ENCODE results near the gene JADE1.

JADE1 gene

GRCh38 chr4:128810331-128810870 lies 901 bp downstream of the JADE1 start:
- no peak for TF ChIP-seq SIN3A (IDR thresholded peaks at IDR 0.05; ENCODE audit: borderline replicate concordance, insufficient read depth, low read length)
- no peak for TF ChIP-seq FOXP2 (optimal IDR thresholded peaks at IDR 0.05; ENCODE audit: borderline replicate concordance, extremely low read depth, extremely low read length, insufficient read depth)
- no peak for TF ChIP-seq TAF1 (IDR thresholded peaks at IDR 0.05; ENCODE audit: borderline replicate concordance, insufficient read depth, low read length)
- no peak for TF ChIP-seq REST (IDR thresholded peaks at IDR 0.05; ENCODE audit: insufficient read depth in 1 of 2, low read depth in 2 of 2, low read length in 2 of 2)
- TF ChIP-seq POLR2AphosphoS5 (IDR thresholded peaks at IDR 0.05; ENCODE audit: low read depth, low read length): no peak

- TF ChIP-seq POLR2AphosphoS5 (IDR thresholded peaks at IDR 0.05; ENCODE audit: low read depth, low read length) (peak; percentile 60), FOXP2 (optimal IDR thresholded peaks at IDR 0.05; ENCODE audit: borderline replicate concordance, extremely low read depth, extremely low read length, insufficient read depth) (peak; percentile 52), SIN3A (IDR thresholded peaks at IDR 0.05; ENCODE audit: borderline replicate concordance, insufficient read depth, low read length) (0 out of 2 replicates have a peak, but pooled peaks have one; percentile 41), REST (IDR thresholded peaks at IDR 0.05; ENCODE audit: insufficient read depth in 1 of 2, low read depth in 2 of 2, low read length in 2 of 2) (no peak), TAF1 (IDR thresholded peaks at IDR 0.05; ENCODE audit: borderline replicate concordance, insufficient read depth, low read length) (peak; percentile 34; the same call in 1 of the 2 replicates)
These were observed 1.5 kb downstream of the JADE1 start for GRCh38 chr4:128810871-128811570.

- TF ChIP-seq POLR2AphosphoS5 (IDR thresholded peaks at IDR 0.05; ENCODE audit: low read depth, low read length): peak; percentile 47
- 0 out of 2 replicates have a peak, but pooled peaks have one; percentile 14 for TF ChIP-seq SIN3A (IDR thresholded peaks at IDR 0.05; ENCODE audit: borderline replicate concordance, insufficient read depth, low read length)
- TF ChIP-seq TAF1 (IDR thresholded peaks at IDR 0.05; ENCODE audit: borderline replicate concordance, insufficient read depth, low read length): 0 out of 2 replicates have a peak, but pooled peaks have one; percentile 46
- peak; percentile 53 for TF ChIP-seq FOXP2 (optimal IDR thresholded peaks at IDR 0.05; ENCODE audit: borderline replicate concordance, extremely low read depth, extremely low read length, insufficient read depth)
- peak in 1 of 2 experiments; percentile 2; a peak in 1 of 4 replicates for TF ChIP-seq REST (IDR thresholded peaks at IDR 0.05; ENCODE audit: insufficient read depth in 1 of 2, low read depth in 2 of 2, low read length in 2 of 2)
These were observed 2.3 kb downstream of the JADE1 start for GRCh38 chr4:128811571-128812441.

GRCh38 chr4:128812442-128813235 lies 3.1 kb downstream of the JADE1 start:
- TF ChIP-seq SIN3A (IDR thresholded peaks at IDR 0.05; ENCODE audit: borderline replicate concordance, insufficient read depth, low read length) (no peak), TAF1 (IDR thresholded peaks at IDR 0.05; ENCODE audit: borderline replicate concordance, insufficient read depth, low read length) (no peak)

GRCh38 chr4:128813965-128814364 lies 4.5 kb downstream of the JADE1 start:
- TF ChIP-seq SIN3A (IDR thresholded peaks at IDR 0.05; ENCODE audit: borderline replicate concordance, insufficient read depth, low read length) (no peak), FOXP2 (optimal IDR thresholded peaks at IDR 0.05; ENCODE audit: borderline replicate concordance, extremely low read depth, extremely low read length, insufficient read depth) (no peak), POLR2AphosphoS5 (IDR thresholded peaks at IDR 0.05; ENCODE audit: low read depth, low read length) (no peak), TAF1 (IDR thresholded peaks at IDR 0.05; ENCODE audit: borderline replicate concordance, insufficient read depth, low read length) (no peak), REST (IDR thresholded peaks at IDR 0.05; ENCODE audit: insufficient read depth in 1 of 2, low read depth in 2 of 2, low read length in 2 of 2) (no peak)
